A673 (cell line): ENCODE data around the gene NKX6-2. TPM values are rescaled to one million over a fixed set of nuclear protein-coding genes. Genes with fewer than 3 reads are reported as not detected.

ENCODE experiments used
- BruUV-seq: library from RNA; stranded (reverse); fragments of 400-500 nt; replicated peaks from 2 replicates; lab custom pipeline; 2021; lab: Mats Ljungman, UMichigan
- CTCF ChIA-PET: fragments of 300-600 bp; sonication (Branson Sonifier 250); formaldehyde crosslinking; loops from one replicate; lab custom pipeline; 2022; ENCODE audit warnings: antibody characterized with exemption; lab: Charles Lee
- POLR2A ChIA-PET: fragments of 300-600 bp; sonication (Branson Sonifier 250); formaldehyde crosslinking; loops from one replicate; lab custom pipeline; 2022; ENCODE audit warnings: antibody characterized with exemption; ENCODE audit not compliant: low non-redundant PET; lab: Charles Lee
- DNase-seq: peaks from one replicate; pipeline ENCODE4 v3.0.0-alpha.2; 2015; ENCODE audit warnings: low spot score
- H3K27ac ChIP-seq: fragments of 200-600 bp; sonication (generic); 2 replicates; pipeline ENCODE4 v1.5.1; 2016; ENCODE audit warnings: mixed run types, low read depth, mild to moderate bottlenecking, mixed read lengths, antibody characterized with exemption, low read length; ENCODE audit not compliant: poor library complexity, severe bottlenecking
- H3K27me3 ChIP-seq: fragments of 200-600 bp; sonication (generic); replicated peaks from 2 replicates; pipeline ENCODE4 v1.6.1; 2017; ENCODE audit warnings: mixed run types, low read depth, mild to moderate bottlenecking, mixed read lengths, antibody characterized with exemption, low read length; ENCODE audit not compliant: insufficient read depth, poor library complexity
- H3K36me3 ChIP-seq: fragments of 200-600 bp; sonication (generic); 2 replicates; pipeline ENCODE4 v1.6.1; 2016; ENCODE audit warnings: mixed run types, mild to moderate bottlenecking, mixed read lengths, antibody characterized with exemption, low read length; ENCODE audit not compliant: insufficient read depth, poor library complexity, severe bottlenecking
- H3K4me1 ChIP-seq: fragments of 200-600 bp; sonication (generic); 2 replicates; pipeline ENCODE4 v1.6.1; 2017; ENCODE audit warnings: mixed run types, mild to moderate bottlenecking, mixed read lengths, antibody characterized with exemption, low read length; ENCODE audit not compliant: insufficient read depth, poor library complexity, severe bottlenecking
- H3K4me3 ChIP-seq: fragments of 200-600 bp; sonication (generic); 2 replicates; pipeline ENCODE4 v1.5.1; 2016; ENCODE audit warnings: low read depth, mixed run types, mild to moderate bottlenecking, mixed read lengths, low read length; ENCODE audit not compliant: poor library complexity, severe bottlenecking
- H3K9me3 ChIP-seq: fragments of 200-600 bp; sonication (generic); 2 replicates; pipeline ENCODE4 v1.6.1; 2016; ENCODE audit warnings: mixed run types, low read depth, mild to moderate bottlenecking, mixed read lengths, antibody characterized with exemption, low read length; ENCODE audit not compliant: poor library complexity, severe bottlenecking
- EZH2 ChIP-seq: fragments of 200-600 bp; sonication (generic); IDR thresholded peaks from 2 replicates; pipeline ENCODE4 v1.6.1; 2017; ENCODE audit warnings: borderline replicate concordance, low read depth, mild to moderate bottlenecking, mixed read lengths, antibody characterized with exemption, low read length; ENCODE audit not compliant: poor library complexity, severe bottlenecking
- intact Hi-C: fragments of 100-400 bp; cut with micrococcal nuclease; formaldehyde crosslinking; loops from one replicate; pipeline ENCODE4 v1.10.0; 2022; ENCODE audit not compliant: unreplicated experiment
- total RNA-seq: library from RNA; stranded (reverse); gene quantifications from 2 replicates; pipeline ENCODE4 v1.2.3, GENCODE V29; 2021
- TF ChIP-seq, protein P1 (sequence below): fragments of 300-800, 200-600 bp; sonication (generic); conservative IDR thresholded peaks from 2 replicates; pipeline ENCODE4 v1.5.1; 2017; ENCODE audit warnings: low read depth, mild to moderate bottlenecking, antibody characterized with exemption, low read length, moderate library complexity, mixed read lengths

NKX6-2 gene
- total RNA-seq, 1 experiment from 2014 or later, result not detected

DNA sequence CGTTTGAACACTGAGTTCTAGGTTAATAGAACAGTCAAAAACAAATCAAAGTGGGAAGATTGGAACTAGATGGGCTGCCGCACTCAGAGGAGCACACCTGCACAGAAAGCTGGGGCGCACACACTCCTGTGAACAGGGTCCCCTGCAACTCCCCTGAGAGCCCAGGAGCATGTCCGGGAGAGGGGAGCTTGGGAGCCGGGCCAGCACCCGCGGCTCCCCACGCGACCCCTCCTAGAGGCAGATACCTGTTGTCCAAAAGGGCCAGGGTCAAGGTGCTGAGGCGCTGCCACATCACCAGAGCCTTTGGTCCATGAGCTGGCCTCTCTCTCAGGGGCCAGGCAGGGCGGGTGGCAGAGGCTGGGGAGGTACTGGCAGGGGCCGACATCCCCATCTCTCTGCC is 5.6 kb downstream of the NKX6-2 start:
- no peak overlapping the region for H3K27ac ChIP-seq
- peaks cover 26% of the 10 kb centered on the region for H3K27me3 ChIP-seq
- no peaks in the 10 kb centered on the region for H3K36me3 ChIP-seq
- DNase-seq, result no peak
- H3K9me3 ChIP-seq, result no peaks in the 10 kb centered on the region
- H3K4me1 ChIP-seq, result no peaks in the 10 kb centered on the region
- H3K4me3 ChIP-seq, result no peak overlapping the region
- BruUV-seq, result no TSS peak
- no peak for TF ChIP-seq EZH2
- TF ChIP-seq, protein P1, sequence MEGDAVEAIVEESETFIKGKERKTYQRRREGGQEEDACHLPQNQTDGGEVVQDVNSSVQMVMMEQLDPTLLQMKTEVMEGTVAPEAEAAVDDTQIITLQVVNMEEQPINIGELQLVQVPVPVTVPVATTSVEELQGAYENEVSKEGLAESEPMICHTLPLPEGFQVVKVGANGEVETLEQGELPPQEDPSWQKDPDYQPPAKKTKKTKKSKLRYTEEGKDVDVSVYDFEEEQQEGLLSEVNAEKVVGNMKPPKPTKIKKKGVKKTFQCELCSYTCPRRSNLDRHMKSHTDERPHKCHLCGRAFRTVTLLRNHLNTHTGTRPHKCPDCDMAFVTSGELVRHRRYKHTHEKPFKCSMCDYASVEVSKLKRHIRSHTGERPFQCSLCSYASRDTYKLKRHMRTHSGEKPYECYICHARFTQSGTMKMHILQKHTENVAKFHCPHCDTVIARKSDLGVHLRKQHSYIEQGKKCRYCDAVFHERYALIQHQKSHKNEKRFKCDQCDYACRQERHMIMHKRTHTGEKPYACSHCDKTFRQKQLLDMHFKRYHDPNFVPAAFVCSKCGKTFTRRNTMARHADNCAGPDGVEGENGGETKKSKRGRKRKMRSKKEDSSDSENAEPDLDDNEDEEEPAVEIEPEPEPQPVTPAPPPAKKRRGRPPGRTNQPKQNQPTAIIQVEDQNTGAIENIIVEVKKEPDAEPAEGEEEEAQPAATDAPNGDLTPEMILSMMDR, result no peak
- CTCF ChIA-PET, result no interaction called here
- intact Hi-C loops, result no loop called here
- POLR2A ChIA-PET, result no interaction called here

DNA sequence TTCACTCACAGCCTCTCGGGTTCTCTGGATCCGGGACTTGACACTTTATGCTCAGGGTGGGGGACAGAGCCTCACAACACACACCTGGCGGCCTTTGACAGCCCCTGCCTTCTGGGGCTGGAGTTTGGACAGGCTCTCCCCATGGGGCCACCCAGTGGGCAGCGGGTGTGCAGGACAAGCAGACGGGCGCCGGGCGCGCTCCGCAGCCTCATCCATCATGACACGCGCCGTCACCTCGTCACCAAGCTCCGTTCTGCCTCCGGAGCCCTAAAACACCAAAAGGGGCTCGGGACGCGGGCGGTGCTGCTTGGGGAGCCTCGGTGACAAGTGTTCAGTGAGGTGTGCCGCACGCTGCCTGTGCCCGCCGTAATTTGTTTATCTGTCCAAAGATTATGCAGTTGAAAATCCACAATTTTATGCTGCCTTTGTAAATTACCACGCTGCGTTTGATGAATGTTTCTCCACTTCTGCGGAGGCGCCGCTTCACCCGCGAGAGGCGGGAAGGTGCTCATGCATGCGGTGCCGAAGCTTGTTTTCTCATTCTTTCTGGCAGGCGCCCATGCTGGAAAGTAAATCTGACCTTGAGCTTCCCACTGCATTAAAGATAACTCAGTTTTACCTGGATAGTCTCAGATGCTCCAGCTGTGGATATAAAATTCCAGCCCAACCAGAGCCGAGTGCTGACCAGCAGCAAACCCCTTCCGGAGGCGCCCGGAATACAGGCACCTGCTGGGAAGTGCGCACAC is 6.2 kb downstream of the NKX6-2 start:
- CTCF ChIA-PET, result no interaction called here
- peaks cover 20% of the 10 kb centered on the region for H3K27me3 ChIP-seq

DNA sequence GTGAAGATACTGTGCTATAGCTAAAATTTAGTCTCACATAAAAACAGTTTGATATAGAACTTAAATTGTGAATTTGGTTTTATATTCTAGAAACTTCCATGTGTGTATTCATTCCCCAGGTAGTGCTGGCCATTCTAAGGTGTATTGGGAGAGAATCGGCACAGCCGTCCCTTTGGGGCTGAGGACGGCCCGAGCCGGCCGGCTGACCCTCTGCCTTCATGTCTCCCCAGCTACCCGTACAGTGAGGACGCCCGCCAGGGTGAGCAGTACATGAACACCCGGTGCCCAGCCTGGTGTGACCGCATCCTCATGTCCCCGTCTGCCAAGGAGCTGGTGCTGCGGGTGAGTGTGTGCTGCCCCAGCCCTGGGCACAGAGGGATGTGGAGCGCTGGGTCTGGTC is 8.5 kb downstream of the NKX6-2 start:
- BruUV-seq, result no TSS peak
- Histone ChIP-seq H3K4me3 (no peak overlapping the region), H3K27me3 (no peaks in the 10 kb centered on the region), H3K4me1 (no peaks in the 10 kb centered on the region), H3K27ac (no peak overlapping the region), H3K36me3 (no peaks in the 10 kb centered on the region), H3K9me3 (no peaks in the 10 kb centered on the region)
- no peak for DNase-seq
- intact Hi-C loops, result no loop called here
- CTCF ChIA-PET, result no interaction called here
- TF ChIP-seq, protein P1, result no peak
- TF ChIP-seq EZH2, result no peak
- POLR2A ChIA-PET, result no interaction called here

More for the DNA sequence above, 6.2 kb downstream of the NKX6-2 start:
- TF ChIP-seq EZH2, result no peak
- TF ChIP-seq, protein P1, result no peak
- Histone ChIP-seq H3K36me3 (no peaks in the 10 kb centered on the region), H3K4me1 (no peaks in the 10 kb centered on the region), H3K9me3 (no peaks in the 10 kb centered on the region), H3K4me3 (no peak overlapping the region), H3K27ac (no peak overlapping the region)
- BruUV-seq, result no TSS peak
- POLR2A ChIA-PET, result no interaction called here
- no peak for DNase-seq
- intact Hi-C loops, result no loop called here
